Measurements from ENCODE around the gene ZNF460.
A peak's percentile ranks its signal among the peaks of the same experiment; 100 is the strongest.

DNA sequence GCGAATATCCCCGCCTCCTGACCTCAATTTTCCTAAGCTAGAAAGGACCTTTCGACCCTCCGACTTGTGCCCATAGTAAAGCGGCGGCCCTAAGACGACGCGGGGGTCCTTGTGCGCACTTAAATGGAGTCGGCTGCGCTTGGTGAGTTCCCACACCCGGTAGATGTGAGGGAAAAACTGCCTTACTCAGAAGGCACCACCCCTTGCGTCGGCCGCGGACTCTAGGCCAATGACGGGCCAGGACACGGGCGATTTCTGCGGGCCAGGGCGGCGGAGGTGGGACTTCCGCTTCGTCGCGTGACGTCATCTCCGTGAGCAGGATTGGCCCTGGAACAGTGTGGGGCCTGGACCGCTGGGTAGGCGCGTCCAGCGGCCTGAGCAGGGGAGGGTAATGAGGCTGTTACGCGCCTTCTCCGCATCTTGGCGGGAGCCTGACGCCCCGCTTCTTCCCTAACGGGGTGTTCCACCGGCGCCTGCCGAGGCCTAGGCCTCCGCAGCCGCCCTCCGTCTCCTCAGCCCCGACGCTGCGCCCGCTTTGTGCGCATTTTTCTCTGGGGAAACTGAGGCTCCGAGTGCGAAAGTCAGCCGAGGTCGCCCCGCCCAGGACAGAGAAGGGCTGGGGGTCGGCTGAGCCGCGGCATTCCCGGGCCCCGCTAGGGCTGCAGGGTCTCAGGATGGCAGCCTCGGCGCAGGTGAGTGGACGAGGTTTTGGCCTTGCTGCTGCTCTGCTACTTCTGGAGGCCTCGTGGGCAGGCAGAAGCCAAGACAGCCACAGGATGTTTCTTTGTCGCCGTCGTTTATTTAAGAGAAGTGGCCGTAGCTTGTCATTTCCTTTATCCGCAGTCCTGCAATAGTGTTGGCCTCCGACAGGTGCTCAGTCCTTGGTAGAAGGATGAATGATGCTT, 40.1 kb downstream of the ZNF460 start, which contains the start of gene ZNF543:
- TF ChIP-seq SMAD1 (IDR thresholded peaks at IDR 0.05; ENCODE audit: low read depth, partially characterized antibody) = no peak
- TF ChIP-seq, protein P1, sequence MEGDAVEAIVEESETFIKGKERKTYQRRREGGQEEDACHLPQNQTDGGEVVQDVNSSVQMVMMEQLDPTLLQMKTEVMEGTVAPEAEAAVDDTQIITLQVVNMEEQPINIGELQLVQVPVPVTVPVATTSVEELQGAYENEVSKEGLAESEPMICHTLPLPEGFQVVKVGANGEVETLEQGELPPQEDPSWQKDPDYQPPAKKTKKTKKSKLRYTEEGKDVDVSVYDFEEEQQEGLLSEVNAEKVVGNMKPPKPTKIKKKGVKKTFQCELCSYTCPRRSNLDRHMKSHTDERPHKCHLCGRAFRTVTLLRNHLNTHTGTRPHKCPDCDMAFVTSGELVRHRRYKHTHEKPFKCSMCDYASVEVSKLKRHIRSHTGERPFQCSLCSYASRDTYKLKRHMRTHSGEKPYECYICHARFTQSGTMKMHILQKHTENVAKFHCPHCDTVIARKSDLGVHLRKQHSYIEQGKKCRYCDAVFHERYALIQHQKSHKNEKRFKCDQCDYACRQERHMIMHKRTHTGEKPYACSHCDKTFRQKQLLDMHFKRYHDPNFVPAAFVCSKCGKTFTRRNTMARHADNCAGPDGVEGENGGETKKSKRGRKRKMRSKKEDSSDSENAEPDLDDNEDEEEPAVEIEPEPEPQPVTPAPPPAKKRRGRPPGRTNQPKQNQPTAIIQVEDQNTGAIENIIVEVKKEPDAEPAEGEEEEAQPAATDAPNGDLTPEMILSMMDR (IDR thresholded peaks at IDR 0.05 in 2 of 3, conservative IDR thresholded peaks at IDR 0.05 in 1 of 3; ENCODE audit: control insufficient read depth in 2 of 3, extremely low read depth in 1 of 3, insufficient read depth in 1 of 3, low read depth in 3 of 3, low read length in 3 of 3) = no peak
- no peak for TF ChIP-seq CHD4 (IDR thresholded peaks at IDR 0.05)
- peak; percentile 36; the same call in 1 of the 2 replicates for TF ChIP-seq SREBF1 (IDR thresholded peaks at IDR 0.05; ENCODE audit: low read length)
- no peak for TF ChIP-seq EZH2 (IDR thresholded peaks at IDR 0.05; ENCODE audit: borderline replicate concordance, control insufficient read depth, low read depth, low read length)
- TF ChIP-seq POLR2A (IDR thresholded peaks at IDR 0.05; ENCODE audit: low read depth, low read length) = peak; percentile 93
- no peak for TF ChIP-seq SRF (IDR thresholded peaks at IDR 0.05; ENCODE audit: low read depth in 2 of 2, low read length in 2 of 2)
- TF ChIP-seq CBX3 (IDR thresholded peaks at IDR 0.05; ENCODE audit: borderline replicate concordance, low read depth) = no peak
- TF ChIP-seq CREB1 (IDR thresholded peaks at IDR 0.05; ENCODE audit: low read depth) = peak; percentile 97
- TF ChIP-seq HDAC2 (IDR thresholded peaks at IDR 0.05) = no peak
